OCI-LY3 (cell line): ENCODE data around the gene REG1A.

Experiments used
- H2AFZ ChIP-seq: fragments of 200-600, 300-600 bp; shearing (Covaris generic); 2 replicates; pipeline ENCODE4 v1.6.0; 2014; ENCODE audit warnings: antibody characterized with exemption, low read depth, low read length
- H3K27ac ChIP-seq: fragments of 200-600, 300-600 bp; sonication (generic); 2 replicates; pipeline ENCODE4 v1.5.1; 2014; ENCODE audit warnings: mild to moderate bottlenecking, low read length, moderate library complexity, mixed read lengths
- H3K27me3 ChIP-seq: fragments of 200-600, 300-600 bp; sonication (generic); 2 replicates; pipeline ENCODE4 v1.6.1; 2014; ENCODE audit warnings: low read depth, low read length, mixed read lengths
- H3K36me3 ChIP-seq: fragments of 200-600, 300-600 bp; sonication (generic); replicated peaks from 2 replicates; pipeline ENCODE3; 2014; ENCODE audit warnings: low read depth, low read length, mixed read lengths
- H3K4me1 ChIP-seq: fragments of 300-600, 200-600 bp; sonication (generic); 2 replicates; pipeline ENCODE4 v1.6.1; 2014; ENCODE audit warnings: low read length, mixed read lengths
- H3K4me2 ChIP-seq: fragments of 200-600, 300-600 bp; sonication (generic); 2 replicates; pipeline ENCODE4 v1.6.1; 2014; ENCODE audit warnings: low read length, mixed read lengths
- H3K4me3 ChIP-seq: fragments of 300-600, 200-600 bp; sonication (generic); 2 replicates; pipeline ENCODE4 v1.5.1; 2014; ENCODE audit warnings: antibody characterized with exemption, mild to moderate bottlenecking, low read length, moderate library complexity
- H3K79me2 ChIP-seq: fragments of 300-600, 200-600 bp; shearing (Covaris generic); 2 replicates; pipeline ENCODE4 v1.6.1; 2014; ENCODE audit warnings: mild to moderate bottlenecking, low read length, mixed read lengths
- H3K9ac ChIP-seq: fragments of 300-600, 200-600 bp; shearing (Covaris generic); 2 replicates; pipeline ENCODE4 v1.6.0; 2014; ENCODE audit warnings: mild to moderate bottlenecking, low read length, moderate library complexity
- H3K9me3 ChIP-seq: fragments of 200-600, 300-600 bp; shearing (Covaris generic); 2 replicates; pipeline ENCODE4 v1.6.1; 2014; ENCODE audit warnings: low read length, mixed read lengths; ENCODE audit not compliant: insufficient read depth
- H4K20me1 ChIP-seq: fragments of 200-600, 300-600 bp; sonication (generic); 2 replicates; pipeline ENCODE4 v1.6.1; 2016; ENCODE audit warnings: low read length, mixed read lengths; ENCODE audit not compliant: insufficient read depth
- CTCF ChIP-seq: fragments of 200-600, 300-600 bp; sonication (generic); IDR thresholded peaks from 2 replicates; pipeline ENCODE4 v1.5.1; 2014; ENCODE audit warnings: antibody characterized with exemption, low read length, low read depth
- EZH2phosphoT487 ChIP-seq: fragments of 200-600 bp; shearing (Covaris generic); IDR thresholded peaks from 2 replicates; pipeline ENCODE4 v1.6.1; 2018; ENCODE audit warnings: antibody characterized with exemption, mixed run types, low read depth

REG1A gene

GRCh38 chr2:79131687-79132086, 11.4 kb downstream of the REG1A start:
- Histone ChIP-seq H3K4me2 (no peak overlapping the region), H4K20me1 (no peaks in the 10 kb centered on the region), H2AFZ (no peak overlapping the region), H3K4me3 (no peak overlapping the region), H3K79me2 (no peaks in the 10 kb centered on the region), H3K27me3 (no peaks in the 10 kb centered on the region), H3K9ac (no peak overlapping the region), H3K27ac (no peak overlapping the region), H3K4me1 (no peaks in the 10 kb centered on the region), H3K36me3 (no peaks in the 10 kb centered on the region), H3K9me3 (no peaks in the 10 kb centered on the region)
- TF ChIP-seq EZH2phosphoT487: no peak

GRCh38 chr2:79138385-79138784, 18.1 kb downstream of the REG1A start:
- H2AFZ ChIP-seq: no peak overlapping the region
- H3K9me3 ChIP-seq: no peaks in the 10 kb centered on the region
- no peaks in the 10 kb centered on the region for H4K20me1 ChIP-seq
- H3K36me3 ChIP-seq: no peaks in the 10 kb centered on the region
- H3K27ac ChIP-seq: no peak overlapping the region
- H3K4me3 ChIP-seq: no peak overlapping the region
- no peaks in the 10 kb centered on the region for H3K4me1 ChIP-seq
- H3K27me3 ChIP-seq: no peaks in the 10 kb centered on the region
- H3K79me2 ChIP-seq: no peaks in the 10 kb centered on the region
- H3K4me2 ChIP-seq: no peak overlapping the region
- no peak for TF ChIP-seq EZH2phosphoT487
- TF ChIP-seq CTCF: no peak
- H3K9ac ChIP-seq: no peak overlapping the region

GRCh38 chr2:79139423-79139822, 19.1 kb downstream of the REG1A start:
- Histone ChIP-seq H3K4me2 (no peak overlapping the region), H3K9ac (no peak overlapping the region), H3K27me3 (no peaks in the 10 kb centered on the region), H2AFZ (no peak overlapping the region), H3K4me3 (no peak overlapping the region), H4K20me1 (no peaks in the 10 kb centered on the region), H3K27ac (no peak overlapping the region), H3K9me3 (no peaks in the 10 kb centered on the region), H3K36me3 (no peaks in the 10 kb centered on the region), H3K79me2 (no peaks in the 10 kb centered on the region), H3K4me1 (no peaks in the 10 kb centered on the region)
- TF ChIP-seq CTCF (no peak), EZH2phosphoT487 (no peak)

GRCh38 chr2:79155826-79156476, 35.7 kb downstream of the REG1A start:
- no peak overlapping the region for H3K9ac ChIP-seq
- H3K79me2 ChIP-seq: no peaks in the 10 kb centered on the region
- H3K4me1 ChIP-seq: no peaks in the 10 kb centered on the region
- TF ChIP-seq EZH2phosphoT487 (no peak), CTCF (no peak)
- no peaks in the 10 kb centered on the region for H3K9me3 ChIP-seq
- H4K20me1 ChIP-seq: no peaks in the 10 kb centered on the region
- H3K4me3 ChIP-seq: no peak overlapping the region
- H3K27ac ChIP-seq: no peak overlapping the region
- H3K4me2 ChIP-seq: no peak overlapping the region
- no peaks in the 10 kb centered on the region for H3K36me3 ChIP-seq
- no peak overlapping the region for H2AFZ ChIP-seq
- no peaks in the 10 kb centered on the region for H3K27me3 ChIP-seq
